H9 (cell line): Measurements from ENCODE around the gene VPS41. TPM values are rescaled to one million over a fixed set of nuclear protein-coding genes. Genes with fewer than 3 reads are reported as not detected.
A peak's percentile ranks its signal among the peaks of the same experiment; 100 is the strongest.

ENCODE experiments used
- DNase-seq: peaks from one replicate; pipeline ENCODE4 v3.0.0-alpha.2; 2017
- H2AFZ ChIP-seq: one replicate; pipeline ENCODE4 v1.6.1; 2013; ENCODE audit warnings: mild to moderate bottlenecking, low read length, control low read depth, moderate library complexity
- H2AK5ac ChIP-seq: 2 replicates; pipeline ENCODE4 v1.6.1; 2013; ENCODE audit warnings: low read length, control low read depth, mixed read lengths; ENCODE audit not compliant: insufficient read length
- H2BK120ac ChIP-seq: one replicate; pipeline ENCODE4 v1.6.1; 2013; ENCODE audit warnings: low read depth, mild to moderate bottlenecking, low read length, control low read depth, inconsistent platforms; ENCODE audit not compliant: poor library complexity, severe bottlenecking
- H2BK12ac ChIP-seq: 2 replicates; pipeline ENCODE4 v1.6.1; 2013; ENCODE audit warnings: low read length, control low read depth, mixed read lengths, low read depth; ENCODE audit not compliant: insufficient read length
- H2BK15ac ChIP-seq: 2 replicates; pipeline ENCODE4 v1.6.1; 2013; ENCODE audit warnings: low read depth, low read length, control low read depth
- H2BK20ac ChIP-seq: one replicate; pipeline ENCODE4 v1.6.1; 2013; ENCODE audit warnings: low read depth, mild to moderate bottlenecking, low read length, control low read depth, inconsistent platforms; ENCODE audit not compliant: poor library complexity, severe bottlenecking
- H2BK5ac ChIP-seq: 2 replicates; pipeline ENCODE4 v1.6.1; 2013; ENCODE audit warnings: low read length, control low read depth, mixed read lengths; ENCODE audit not compliant: insufficient read length
- H3K14ac ChIP-seq: 2 replicates; pipeline ENCODE4 v1.6.1; 2013; ENCODE audit warnings: low read length, control low read depth; ENCODE audit not compliant: insufficient read depth
- H3K18ac ChIP-seq: 2 replicates; pipeline ENCODE4 v1.6.1; 2013; ENCODE audit warnings: low read depth, mild to moderate bottlenecking, mixed read lengths, low read length, control low read depth; ENCODE audit not compliant: insufficient read length
- H3K23ac ChIP-seq: 2 replicates; pipeline ENCODE4 v1.6.1; 2013; ENCODE audit warnings: low read length, control low read depth, mixed read lengths, low read depth; ENCODE audit not compliant: insufficient read length
- H3K23me2 ChIP-seq: 2 replicates; pipeline ENCODE4 v1.6.1; 2013; ENCODE audit warnings: low read depth, mild to moderate bottlenecking, mixed read lengths, low read length, control low read depth; ENCODE audit not compliant: insufficient read length, poor library complexity, severe bottlenecking
- H3K27ac ChIP-seq: 2 replicates; pipeline ENCODE4 v1.5.1; 2013; ENCODE audit warnings: low read length, control low read depth, mixed read lengths, low read depth; ENCODE audit not compliant: insufficient read length
- H3K27me3 ChIP-seq: 2 replicates; pipeline ENCODE4 v1.6.1; 2013; ENCODE audit warnings: low read length, control low read depth, inconsistent platforms; ENCODE audit not compliant: insufficient read depth
- H3K4ac ChIP-seq: 2 replicates; pipeline ENCODE4 v1.6.1; 2013; ENCODE audit warnings: low read depth, mild to moderate bottlenecking, control low read depth, inconsistent platforms, low read length, moderate library complexity
- H3K4me1 ChIP-seq: 2 replicates; pipeline ENCODE4 v1.6.1; 2013; ENCODE audit warnings: low read length, control low read depth, inconsistent platforms; ENCODE audit not compliant: insufficient read depth
- H3K4me2 ChIP-seq: 2 replicates; pipeline ENCODE4 v1.6.1; 2013; ENCODE audit warnings: low read length, control low read depth, mixed read lengths; ENCODE audit not compliant: insufficient read length, insufficient read depth
- H3K56ac ChIP-seq: 2 replicates; pipeline ENCODE4 v1.6.1; 2013; ENCODE audit warnings: low read depth, mild to moderate bottlenecking, mixed read lengths, low read length, control low read depth; ENCODE audit not compliant: insufficient read length
- H3K79me1 ChIP-seq: 2 replicates; pipeline ENCODE4 v1.6.1; 2013; ENCODE audit warnings: low read depth, mild to moderate bottlenecking, moderate library complexity, low read length, control low read depth, inconsistent platforms; ENCODE audit not compliant: insufficient read depth, poor library complexity, severe bottlenecking
- H3K79me2 ChIP-seq: 2 replicates; pipeline ENCODE4 v1.6.1; 2013; ENCODE audit warnings: low read length, control low read depth, inconsistent platforms; ENCODE audit not compliant: insufficient read depth
- H3K9ac ChIP-seq: 2 replicates; pipeline ENCODE4 v1.6.1; 2013; ENCODE audit warnings: low read length, control low read depth, mixed read lengths; ENCODE audit not compliant: insufficient read length; ENCODE audit errors: extremely low read depth
- H3K9me3 ChIP-seq: one replicate; pipeline ENCODE4 v1.6.1; 2013; ENCODE audit warnings: low read depth, low read length, inconsistent platforms; ENCODE audit not compliant: control insufficient read depth
- H3T11ph ChIP-seq: one replicate; pipeline ENCODE4 v1.6.1; 2013; ENCODE audit warnings: mild to moderate bottlenecking, low read length, control low read depth, inconsistent platforms
- H4K20me1 ChIP-seq: one replicate; pipeline ENCODE4 v1.6.1; 2013; ENCODE audit not compliant: control insufficient read depth, insufficient read length, insufficient read depth
- H4K5ac ChIP-seq: 2 replicates; pipeline ENCODE4 v1.6.1; 2013; ENCODE audit warnings: low read depth, mild to moderate bottlenecking, mixed read lengths, low read length, control low read depth; ENCODE audit not compliant: insufficient read length
- H4K8ac ChIP-seq: replicated peaks from 2 replicates; pipeline ENCODE4 v1.6.1; 2013; ENCODE audit warnings: low read length, control low read depth, mixed read lengths, low read depth; ENCODE audit not compliant: insufficient read length
- H4K91ac ChIP-seq: 2 replicates; pipeline ENCODE4 v1.6.1; 2013; ENCODE audit warnings: low read depth, mild to moderate bottlenecking, moderate library complexity, mixed read lengths, low read length, control low read depth; ENCODE audit not compliant: insufficient read length
- H3K27ac Mint-ChIP-seq, 3 experiments: 2 replicates in 2 of 3; 3 replicates in 1 of 3; pipeline ENCODE4 v1.8.0; 2020 to 2021; ENCODE audit warnings: mixed read lengths in 3 of 3, mild to moderate bottlenecking in 1 of 3, moderate library complexity in 1 of 3
- H3K27me3 Mint-ChIP-seq: 2 replicates; pipeline ENCODE4 v1.8.0; 2021; ENCODE audit warnings: low read depth, mild to moderate bottlenecking, moderate library complexity, mixed read lengths
- H3K36me3 Mint-ChIP-seq, 3 experiments: 2 replicates in 2 of 3; 3 replicates in 1 of 3; pipeline ENCODE4 v1.8.0; 2020 to 2021; ENCODE audit warnings: low read depth in 3 of 3, mixed read lengths in 3 of 3; ENCODE audit not compliant: insufficient read depth in 1 of 3
- H3K4me1 Mint-ChIP-seq, 2 experiments: 2 replicates each; pipeline ENCODE4 v1.8.0; 2020; ENCODE audit warnings: mixed read lengths in 2 of 2
- H3K4me3 Mint-ChIP-seq, 2 experiments: 2 replicates in 1 of 2; 3 replicates in 1 of 2; pipeline ENCODE4 v1.8.0; 2020 to 2021; ENCODE audit warnings: mild to moderate bottlenecking in 2 of 2, mixed read lengths in 2 of 2, moderate library complexity in 1 of 2
- H3K9me3 Mint-ChIP-seq, 2 experiments: 2 replicates in 1 of 2; 3 replicates in 1 of 2; pipeline ENCODE4 v1.8.0; 2020; ENCODE audit warnings: mild to moderate bottlenecking in 2 of 2, mixed read lengths in 2 of 2, moderate library complexity in 1 of 2
- CTCF ChIP-seq: fragments of 200-600 bp; sonication (generic); conservative IDR thresholded peaks from 3 replicates; pipeline ENCODE4 v1.8.0; 2021; ENCODE audit warnings: antibody characterized with exemption, mild to moderate bottlenecking
- WGBS: extraction: QIAGEN DNeasy Blood & Tissue Kit; methylation state at CpG from one replicate; pipeline ENCODE4 v1.1.7; 2013; ENCODE audit warnings: missing lambda C conversion rate, low lambda C conversion rate, mixed read lengths; ENCODE audit not compliant: insufficient read length; ENCODE audit errors: extremely low coverage; 5-methylcytosine and 5-hydroxymethylcytosine counted together
- total RNA-seq: library from RNA; stranded (reverse); gene quantifications from 2 replicates; pipeline ENCODE4 v1.2.1, GENCODE V29; 2021

The VPS41 gene
- total RNA-seq, 1 experiment from 2014 or later = 49.3 TPM

DNA sequence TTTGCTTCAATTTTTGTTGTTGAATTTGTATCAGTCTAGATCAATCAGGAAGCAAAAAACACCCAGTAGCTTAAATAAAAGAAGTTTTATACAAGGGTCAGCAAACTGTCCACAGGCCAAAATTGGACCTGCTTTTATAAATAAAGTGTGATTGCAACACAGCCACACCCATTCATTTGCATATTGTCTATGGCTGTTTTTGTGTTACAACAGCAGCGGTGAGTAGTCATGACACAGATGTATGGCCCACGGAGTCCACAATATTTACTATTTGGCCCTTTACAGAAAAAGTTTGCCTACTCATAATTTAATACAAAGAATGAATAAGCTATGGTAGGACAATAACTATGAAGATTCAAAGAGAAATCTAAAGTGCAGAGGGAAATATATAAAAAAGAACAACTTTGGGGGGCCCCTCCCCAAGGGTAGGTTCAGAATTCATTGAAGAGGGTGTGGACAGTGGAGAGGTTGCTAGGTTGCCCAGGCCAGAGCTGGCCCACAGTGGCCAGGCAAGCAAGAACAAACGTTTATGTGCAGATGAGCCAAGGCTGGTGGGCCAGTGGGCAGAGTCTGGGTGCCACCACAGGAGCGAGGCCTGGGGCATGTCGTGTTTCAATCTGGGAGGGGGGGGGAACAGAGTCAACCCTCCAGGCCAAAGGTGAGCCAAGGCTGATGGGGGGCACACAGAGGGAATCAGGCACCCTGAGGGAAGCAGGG, 230.9 kb downstream of the VPS41 start:
- Histone ChIP-seq H3T11ph (no peak overlapping the region), H4K20me1 (no peaks in the 10 kb centered on the region), H2BK12ac (no peak overlapping the region), H3K79me2 (no peaks in the 10 kb centered on the region), H3K56ac (no peak overlapping the region), H3K9ac (no peak overlapping the region), H3K4ac (no peak overlapping the region), H2BK15ac (no peak overlapping the region), H3K18ac (no peak overlapping the region), H3K23me2 (no peaks in the 10 kb centered on the region), H3K4me2 (no peak overlapping the region), H2BK20ac (no peak overlapping the region), H2BK5ac (no peak overlapping the region), H2BK120ac (no peak overlapping the region), H2AK5ac (no peak overlapping the region), H4K5ac (no peak overlapping the region), H3K23ac (no peak overlapping the region), H3K27ac (no peak overlapping the region), H2AFZ (no peak overlapping the region), H4K91ac (no peak overlapping the region), H3K14ac (peak overlapping the region; percentile 6; the same call in 1 of the 2 replicates), H3K27me3 (no peaks in the 10 kb centered on the region), H3K9me3 (no peaks in the 10 kb centered on the region), H4K8ac (no peak overlapping the region), H3K4me1 (no peaks in the 10 kb centered on the region; the same call in 1 of the 2 replicates), H3K79me1 (no peaks in the 10 kb centered on the region)
- Mint-ChIP-seq H3K4me1 (peaks cover 13% of the 10 kb centered on the region in 2 experiments), H3K9me3 (no peaks in the 10 kb centered on the region; a peak in 1 of 5 replicates), H3K4me3 (no peak overlapping the region), H3K27me3 (no peaks in the 10 kb centered on the region; the same call in 1 of the 2 replicates), H3K27ac (no peak overlapping the region; a peak in 2 of 7 replicates), H3K36me3 (no peaks in the 10 kb centered on the region)
- no peak for DNase-seq
- no CpG with 5 or more reads among the region's 5 CpGs for WGBS
- TF ChIP-seq CTCF = no peak
